Common myeloid progenitor, CD34-positive (primary cell): ENCODE measurements around the gene AFF3.

Experiments used
- CTCF ChIA-PET: fragments of 350-600 bp; sonication (Branson Sonifier 250); formaldehyde crosslinking; loops from one replicate; lab custom pipeline; 2021; ENCODE audit warnings: antibody characterized with exemption; lab: Charles Lee
- POLR2A ChIA-PET: fragments of 350-600 bp; sonication (Branson Sonifier 250); formaldehyde crosslinking; loops from one replicate; lab custom pipeline; 2021; ENCODE audit warnings: antibody characterized with exemption; lab: Charles Lee
- DNase-seq, 3 donors: peaks; one replicate each; pipeline versions ENCODE4 v3.0.0 to v3.0.0-alpha.2; 2013
- H3K27ac ChIP-seq, 2 experiments: 1 replicate in 1 of 2; 2 replicates in 1 of 2; pipeline ENCODE4 v1.7.0; 2013; ENCODE audit warnings: inconsistent platforms in 2 of 2, low read length in 2 of 2, mild to moderate bottlenecking in 2 of 2, low read depth in 1 of 2, moderate library complexity in 1 of 2; ENCODE audit not compliant: severe bottlenecking in 2 of 2, insufficient read depth in 1 of 2, poor library complexity in 1 of 2
- H3K27me3 ChIP-seq, 5 experiments: replicated peaks in 2 of 5; 1 replicate in 3 of 5; 2 replicates in 2 of 5; pipeline versions ENCODE4 v1.6.1 to v1.7.0; 2013; ENCODE audit warnings: low read length in 4 of 5, mild to moderate bottlenecking in 2 of 5, moderate library complexity in 2 of 5, inconsistent platforms in 1 of 5; ENCODE audit not compliant: insufficient read depth in 5 of 5, control insufficient read depth in 4 of 5
- H3K36me3 ChIP-seq, 4 experiments: 1 replicate in 2 of 4; 2 replicates in 2 of 4; pipeline versions ENCODE4 v1.6.1 to v1.7.0; 2013; ENCODE audit warnings: low read length in 3 of 4, control low read depth in 1 of 4, mild to moderate bottlenecking in 1 of 4; ENCODE audit not compliant: control insufficient read depth in 4 of 4, insufficient read depth in 4 of 4
- H3K4me1 ChIP-seq, 4 experiments: 1 replicate in 3 of 4; 2 replicates in 1 of 4; pipeline versions ENCODE4 v1.6.1 to v1.7.1; 2013; ENCODE audit warnings: low read length in 3 of 4, mild to moderate bottlenecking in 3 of 4, control low read depth in 1 of 4, inconsistent platforms in 1 of 4, moderate library complexity in 1 of 4; ENCODE audit not compliant: control insufficient read depth in 4 of 4, insufficient read depth in 4 of 4; ENCODE audit errors: control extremely low read depth in 1 of 4
- H3K4me3 ChIP-seq, 7 experiments: 1 replicate in 4 of 7; 2 replicates in 3 of 7; pipeline versions ENCODE4 v1.5.1 to v1.7.0; 2013; ENCODE audit warnings: mild to moderate bottlenecking in 7 of 7, low read length in 6 of 7, moderate library complexity in 6 of 7, inconsistent platforms in 2 of 7, low read depth in 2 of 7, control low read depth in 1 of 7; ENCODE audit not compliant: insufficient read depth in 4 of 7, control insufficient read depth in 1 of 7; ENCODE audit errors: extremely low read depth in 1 of 7
- H3K9me3 ChIP-seq, 5 experiments: 1 replicate in 4 of 5; 2 replicates in 1 of 5; pipeline versions ENCODE4 v1.6.1 to v1.7.1; 2013; ENCODE audit warnings: low read length in 4 of 5, mild to moderate bottlenecking in 2 of 5, inconsistent platforms in 1 of 5, low read depth in 1 of 5, moderate library complexity in 1 of 5; ENCODE audit not compliant: control insufficient read depth in 4 of 5, insufficient read depth in 2 of 5; ENCODE audit errors: control extremely low read depth in 1 of 5
- WGBS: methylation state at CpG from one replicate; pipeline ENCODE4 v1.1.5; 2013; ENCODE audit not compliant: insufficient coverage; 5-methylcytosine and 5-hydroxymethylcytosine counted together

The AFF3 gene

DNA sequence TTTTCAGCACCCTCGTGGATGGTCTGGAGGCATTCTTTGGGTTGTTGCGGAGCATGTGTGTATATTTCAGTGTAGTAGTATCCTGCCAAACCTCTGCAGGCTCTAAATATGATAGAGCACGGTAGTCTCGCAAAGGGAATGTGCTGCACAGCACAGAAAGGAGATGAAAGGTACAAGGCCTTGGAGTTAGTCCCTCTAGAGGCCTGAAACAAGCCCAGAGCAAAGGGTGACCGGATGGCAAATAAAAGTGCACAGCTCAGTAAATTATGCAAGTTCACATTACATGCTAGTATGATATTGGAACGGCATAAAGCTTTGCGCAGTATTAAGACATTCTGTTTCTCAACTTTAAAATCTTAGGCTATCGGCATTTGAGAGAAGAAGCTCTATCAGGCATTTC is 358.1 kb downstream of the AFF3 start:
- no peaks in the 10 kb centered on the region for H3K27me3 ChIP-seq
- peaks cover 0 to 3% (median 0%) of the 10 kb centered on the region in 4 experiments for H3K36me3 ChIP-seq
- no peaks in the 10 kb centered on the region for H3K4me1 ChIP-seq
- DNase-seq, result no peak
- CTCF ChIA-PET, result interaction anchor here (1.1 kb wide), 1 partner anchor 21 kb away, joined by 3 read pairs; no protein-coding TSS in a partner anchor
- H3K4me3 ChIP-seq, result no peak overlapping the region
- no peak overlapping the region for H3K27ac ChIP-seq
- peaks cover 0 to 2% (median 0%) of the 10 kb centered on the region in 5 experiments for H3K9me3 ChIP-seq
- POLR2A ChIA-PET, result no interaction called here
- WGBS, result 97% methylated on average over 7 of the region's 8 CpGs

DNA sequence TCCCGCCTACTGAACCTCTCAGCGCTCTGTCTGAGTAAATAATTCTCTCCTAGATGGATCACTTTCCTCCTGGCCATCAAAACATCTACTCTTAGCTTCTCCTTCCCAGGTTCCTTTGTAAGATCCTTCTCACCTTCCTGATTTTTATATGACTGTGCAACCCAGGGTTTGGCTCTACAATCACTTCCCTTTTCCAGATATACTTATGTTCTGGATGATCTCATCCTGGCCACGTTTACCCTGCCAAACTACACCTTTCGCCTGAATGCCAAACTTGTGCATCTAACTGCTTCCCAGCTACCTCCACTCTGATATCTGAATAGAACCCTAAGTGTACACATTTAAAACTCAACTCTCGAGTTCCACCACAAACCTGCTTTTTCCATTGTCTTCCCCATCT is 362.1 kb downstream of the AFF3 start:
- Histone ChIP-seq H3K27me3 (no peaks in the 10 kb centered on the region), H3K4me1 (peaks cover 0 to 16% (median 7%) of the 10 kb centered on the region in 4 experiments), H3K27ac (no peak overlapping the region), H3K4me3 (no peak overlapping the region), H3K9me3 (peaks cover 0 to 8% (median 2%) of the 10 kb centered on the region in 5 experiments), H3K36me3 (peaks cover 0 to 5% (median 1%) of the 10 kb centered on the region in 4 experiments)
- DNase-seq, result no peak
- 93% methylated on average over 5 of the region's 5 CpGs for WGBS
- ChIA-PET POLR2A (no interaction called here), CTCF (no interaction called here)

GRCh38 chr2:99779276-99779675 is 363.1 kb downstream of the AFF3 start:
- WGBS, result 93% methylated on average over 2 of the region's 4 CpGs
- peaks cover 0 to 8% (median 2%) of the 10 kb centered on the region in 5 experiments for H3K9me3 ChIP-seq
- H3K4me3 ChIP-seq, result no peak overlapping the region
- no peaks in the 10 kb centered on the region for H3K27me3 ChIP-seq
- peaks cover 0 to 17% (median 7%) of the 10 kb centered on the region in 4 experiments for H3K4me1 ChIP-seq
- DNase-seq, result no peak
- POLR2A ChIA-PET, result no interaction called here
- H3K27ac ChIP-seq, result no peak overlapping the region
- H3K36me3 ChIP-seq, result peaks cover 0 to 5% (median 1%) of the 10 kb centered on the region in 4 experiments
- CTCF ChIA-PET, result no interaction called here

- POLR2A ChIA-PET, result no interaction called here
- WGBS, result 100% methylated on average over 5 of the region's 6 CpGs
- Histone ChIP-seq H3K36me3 (peaks cover 0 to 5% (median 1%) of the 10 kb centered on the region in 4 experiments), H3K4me1 (peaks cover 5 to 30% (median 21%) of the 10 kb centered on the region in 4 experiments), H3K4me3 (no peak overlapping the region), H3K27me3 (no peaks in the 10 kb centered on the region), H3K9me3 (peaks cover 0 to 8% (median 2%) of the 10 kb centered on the region in 5 experiments), H3K27ac (no peak overlapping the region)
- CTCF ChIA-PET, result no interaction called here
- DNase-seq, result no peak
These were observed 364.6 kb downstream of the AFF3 start for GRCh38 chr2:99777656-99778290.

- 79% methylated on average over 7 of the region's 8 CpGs for WGBS
- ChIA-PET POLR2A (no interaction called here), CTCF (interaction anchor here (1.1 kb wide), 1 partner anchor 15 kb away, joined by 3 read pairs; no protein-coding TSS in a partner anchor)
- no peaks in the 10 kb centered on the region for H3K27me3 ChIP-seq
- H3K4me3 ChIP-seq, result no peak overlapping the region
- peaks cover 12 to 37% (median 28%) of the 10 kb centered on the region in 4 experiments for H3K4me1 ChIP-seq
- H3K27ac ChIP-seq, result no peak overlapping the region
- peaks cover 0 to 8% (median 2%) of the 10 kb centered on the region in 5 experiments for H3K9me3 ChIP-seq
- peaks cover 0 to 5% (median 1%) of the 10 kb centered on the region in 4 experiments for H3K36me3 ChIP-seq
- peak in 1 of 3 donors; percentile 21 for DNase-seq
These were observed 365.3 kb downstream of the AFF3 start for GRCh38 chr2:99776906-99777646.

DNA sequence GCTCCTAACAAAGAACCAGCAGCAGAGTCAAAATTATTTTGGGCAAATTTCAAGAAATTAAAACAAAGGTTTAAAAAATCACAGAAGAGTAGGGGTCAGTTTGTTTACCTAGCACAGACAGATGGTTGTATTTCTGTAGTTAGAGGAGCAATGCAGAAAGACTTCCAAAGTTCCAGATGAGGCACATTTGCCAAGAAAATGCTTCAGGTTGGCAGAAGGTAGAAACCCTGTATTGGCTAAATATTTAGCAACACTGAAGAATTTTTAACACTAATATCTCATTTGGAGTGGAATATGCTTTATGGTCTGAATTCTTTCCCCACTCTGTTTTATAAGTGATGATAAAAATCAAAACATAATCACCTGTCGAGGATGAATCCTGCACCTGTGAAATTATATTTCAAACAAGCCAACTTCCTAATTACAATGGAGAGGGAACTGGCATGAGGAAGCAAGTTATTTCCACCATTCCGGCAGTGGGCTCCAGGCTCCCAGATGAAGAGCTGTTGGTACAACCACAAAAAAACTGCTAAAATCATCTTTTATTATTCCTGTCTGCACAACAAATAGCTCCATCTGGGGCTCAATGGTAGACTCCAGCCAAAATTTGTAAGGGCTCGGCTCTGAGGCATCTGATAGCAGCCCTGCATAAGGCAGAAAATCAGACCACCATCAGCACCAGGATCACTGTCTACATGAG is 366.0 kb downstream of the AFF3 start:
- peaks cover 0 to 8% (median 2%) of the 10 kb centered on the region in 5 experiments for H3K9me3 ChIP-seq
- peaks cover 16 to 45% (median 35%) of the 10 kb centered on the region in 4 experiments for H3K4me1 ChIP-seq
- no peak overlapping the region for H3K27ac ChIP-seq
- DNase-seq, result peak in 1 of 3 donors; percentile 18
- ChIA-PET CTCF (interaction anchor here (1.1 kb wide), 1 partner anchor 16 kb away, joined by 3 read pairs; no protein-coding TSS in a partner anchor), POLR2A (no interaction called here)
- no peaks in the 10 kb centered on the region for H3K27me3 ChIP-seq
- WGBS, result 25% methylated on average over 1 of the region's 3 CpGs
- H3K4me3 ChIP-seq, result no peak overlapping the region
- H3K36me3 ChIP-seq, result peaks cover 0 to 5% (median 1%) of the 10 kb centered on the region in 4 experiments
